ENCODE measurements around the gene HECTD4. TPM values are rescaled to one million over a fixed set of nuclear protein-coding genes. Genes with fewer than 3 reads are reported as not detected.

HECTD4 gene
- total and polyA plus RNA-seq, 4 donors, result 4.3 to 80.1 (median 25.5) TPM

- TF ChIP-seq ZBTB33 (IDR thresholded peaks at IDR 0.05), result no peak
- TF ChIP-seq RXRA (IDR thresholded peaks at IDR 0.05), result no peak
These were observed 8.0 kb downstream of the HECTD4 start (continued) for GRCh38 chr12:112374166-112374740.

- Histone ChIP-seq H3K4me1 (ENCODE audit: control insufficient read depth in 4 of 4, insufficient read depth in 4 of 4, low read length in 3 of 4) (no peaks in the 10 kb centered on the region), H3K9ac (ENCODE audit: low read depth in 1 of 2, low read length in 2 of 2) (no peak overlapping the region), H3K4me3 (ENCODE audit: low read depth in 1 of 3, low read length in 3 of 3) (no peak overlapping the region), H3K27me3 (ENCODE audit: control insufficient read depth in 4 of 4, insufficient read depth in 4 of 4, low read length in 3 of 4) (no peaks in the 10 kb centered on the region), H3K9me3 (ENCODE audit: control insufficient read depth in 4 of 4, low read length in 3 of 4) (no peaks in the 10 kb centered on the region), H3K36me3 (ENCODE audit: control insufficient read depth in 4 of 4, insufficient read depth in 3 of 4, low read depth in 1 of 4, low read length in 3 of 4) (no peaks in the 10 kb centered on the region), H3K27ac (ENCODE audit: low read depth in 1 of 2, low read length in 2 of 2) (no peak overlapping the region)
- DNase-seq (ENCODE audit: low spot score), result no peak
- TF ChIP-seq JUND (IDR thresholded peaks at IDR 0.05) (no peak), MAX (IDR thresholded peaks at IDR 0.05) (no peak), HNF4G (IDR thresholded peaks at IDR 0.05) (no peak), RAD21 (IDR thresholded peaks at IDR 0.05) (no peak), NR2F2 (IDR thresholded peaks at IDR 0.05) (no peak), GABPA (IDR thresholded peaks at IDR 0.05 in 1 of 2, conservative IDR thresholded peaks at IDR 0.05 in 1 of 2) (no peak), FOXA1 (IDR thresholded peaks at IDR 0.05) (no peak), ATF3 (IDR thresholded peaks at IDR 0.05) (no peak), HNF4A (conservative IDR thresholded peaks at IDR 0.05) (no peak), RXRA (IDR thresholded peaks at IDR 0.05) (no peak), EGR1 (IDR thresholded peaks at IDR 0.05; ENCODE audit: low read depth in 2 of 2) (no peak), TAF1 (conservative IDR thresholded peaks at IDR 0.05) (no peak), REST (IDR thresholded peaks at IDR 0.05) (no peak), ZBTB33 (IDR thresholded peaks at IDR 0.05) (no peak), CTCF (IDR thresholded peaks at IDR 0.05; ENCODE audit: low read depth, low read length, missing input control) (no peak), SP1 (IDR thresholded peaks at IDR 0.05) (no peak), FOXA2 (IDR thresholded peaks at IDR 0.05) (no peak), YY1 (IDR thresholded peaks at IDR 0.05) (no peak)
- 69% methylated on average over 8 of the region's 8 CpGs for WGBS
These were observed 11.2 kb downstream of the HECTD4 start for GRCh38 chr12:112370868-112371510.

Data from liver (tissue), 9 donors.